ENCODE data around the gene RPEL1. TPM values are rescaled to one million over a fixed set of nuclear protein-coding genes. Genes with fewer than 3 reads are reported as not detected.
A peak's percentile ranks its signal among the peaks of the same experiment; 100 is the strongest.
"Not testable (repeated sequence)": the region's sequence is repeated elsewhere in the genome, so short reads cannot be mapped to it uniquely, and the experiment has no call there.

Gene RPEL1
- polyA plus RNA-seq, 1 experiment: 0.15 TPM

DNA sequence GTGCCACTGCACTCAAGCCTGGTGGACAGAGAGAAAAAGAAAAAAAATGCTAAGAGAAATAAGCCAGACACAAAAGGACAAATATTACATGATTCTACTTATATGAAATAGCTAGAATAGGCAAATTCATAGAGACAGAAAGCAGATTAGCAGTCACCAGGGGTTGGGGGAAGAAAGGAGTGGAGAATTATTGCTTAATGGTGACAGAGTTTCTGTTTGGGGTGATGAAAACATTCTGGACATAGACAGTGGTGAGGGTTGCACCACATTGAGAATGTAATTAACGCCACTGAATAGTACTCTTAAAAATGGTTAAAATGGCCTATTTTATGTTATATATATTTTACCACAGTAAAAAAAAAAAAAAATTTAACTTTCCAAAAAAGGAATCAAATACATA, 46.2 kb upstream of the RPEL1 start:
- TF ChIP-seq, protein P1, sequence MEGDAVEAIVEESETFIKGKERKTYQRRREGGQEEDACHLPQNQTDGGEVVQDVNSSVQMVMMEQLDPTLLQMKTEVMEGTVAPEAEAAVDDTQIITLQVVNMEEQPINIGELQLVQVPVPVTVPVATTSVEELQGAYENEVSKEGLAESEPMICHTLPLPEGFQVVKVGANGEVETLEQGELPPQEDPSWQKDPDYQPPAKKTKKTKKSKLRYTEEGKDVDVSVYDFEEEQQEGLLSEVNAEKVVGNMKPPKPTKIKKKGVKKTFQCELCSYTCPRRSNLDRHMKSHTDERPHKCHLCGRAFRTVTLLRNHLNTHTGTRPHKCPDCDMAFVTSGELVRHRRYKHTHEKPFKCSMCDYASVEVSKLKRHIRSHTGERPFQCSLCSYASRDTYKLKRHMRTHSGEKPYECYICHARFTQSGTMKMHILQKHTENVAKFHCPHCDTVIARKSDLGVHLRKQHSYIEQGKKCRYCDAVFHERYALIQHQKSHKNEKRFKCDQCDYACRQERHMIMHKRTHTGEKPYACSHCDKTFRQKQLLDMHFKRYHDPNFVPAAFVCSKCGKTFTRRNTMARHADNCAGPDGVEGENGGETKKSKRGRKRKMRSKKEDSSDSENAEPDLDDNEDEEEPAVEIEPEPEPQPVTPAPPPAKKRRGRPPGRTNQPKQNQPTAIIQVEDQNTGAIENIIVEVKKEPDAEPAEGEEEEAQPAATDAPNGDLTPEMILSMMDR (IDR thresholded peaks at IDR 0.05; ENCODE audit: low read depth, low read length): no peak
- CTCF ChIA-PET: no interaction called here

DNA sequence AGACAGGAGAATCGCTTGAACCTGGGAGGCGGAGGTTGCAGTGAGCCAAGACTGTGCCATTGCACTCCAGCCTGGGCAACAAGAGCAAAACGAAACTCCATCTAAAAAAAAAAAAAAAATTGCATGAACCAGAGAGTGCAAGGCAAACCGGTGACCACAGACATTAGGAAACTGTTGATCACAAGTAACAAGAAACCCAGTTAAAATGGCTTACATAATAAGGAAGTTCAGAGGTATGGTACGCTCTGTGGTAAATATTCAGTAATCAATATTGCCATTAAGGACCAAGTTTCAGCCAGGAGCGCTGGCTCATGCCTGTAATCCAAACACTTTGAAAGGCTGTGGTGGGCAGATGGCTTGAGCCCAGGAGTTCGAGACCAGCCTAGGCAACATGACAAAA, 43.4 kb upstream of the RPEL1 start:
- Histone ChIP-seq H3K9me3 (ENCODE audit: control insufficient read depth, insufficient read depth, low read length) (no peaks in the 10 kb centered on the region), H3K4me3 (ENCODE audit: low read depth, low read length) (no peak overlapping the region), H3K27ac (ENCODE audit: low read depth, low read length) (no peak overlapping the region), H3K27me3 (ENCODE audit: control insufficient read depth, insufficient read depth, low read length) (peaks cover 3% of the 10 kb centered on the region)
- DNase-seq (ENCODE audit: low read depth, low spot score): no peak
- POLR2A ChIA-PET: no interaction called here
- CTCF ChIA-PET: no interaction called here
- TF ChIP-seq, protein P1 (IDR thresholded peaks at IDR 0.05; ENCODE audit: low read depth, low read length): no peak

More for the DNA sequence above, 46.2 kb upstream of the RPEL1 start:
- H3K4me3 ChIP-seq (ENCODE audit: low read depth, low read length): no peak overlapping the region
- no peak for DNase-seq (ENCODE audit: low read depth, low spot score)
- no peak overlapping the region for H3K27ac ChIP-seq (ENCODE audit: low read depth, low read length)
- H3K9me3 ChIP-seq (ENCODE audit: control insufficient read depth, insufficient read depth, low read length): no peaks in the 10 kb centered on the region
- no peaks in the 10 kb centered on the region for H3K27me3 ChIP-seq (ENCODE audit: control insufficient read depth, insufficient read depth, low read length)
- POLR2A ChIA-PET: no interaction called here

DNA sequence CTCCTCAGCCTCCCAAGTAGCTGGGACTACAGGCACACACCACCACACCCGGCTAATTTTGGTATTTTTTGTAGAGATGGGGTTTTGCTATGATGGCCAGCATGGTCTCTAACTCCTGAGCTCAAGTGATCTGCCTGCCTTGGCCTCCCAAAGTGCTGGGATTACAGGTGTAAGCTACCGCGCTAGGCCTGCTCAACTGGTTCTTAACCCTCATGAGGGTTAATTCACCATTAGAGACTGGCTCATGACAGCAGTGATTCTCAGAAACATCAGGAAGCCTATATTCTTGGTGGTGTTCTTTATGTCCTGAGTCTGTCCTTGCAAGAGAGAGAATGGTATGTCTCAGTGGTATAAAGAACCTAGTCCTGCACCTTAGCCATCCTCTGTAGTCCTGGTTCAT, 42.2 kb upstream of the RPEL1 start:
- POLR2A ChIA-PET: no interaction called here
- Histone ChIP-seq H3K9me3 (ENCODE audit: control insufficient read depth, insufficient read depth, low read length) (no peaks in the 10 kb centered on the region; the same call in 1 of the 2 replicates), H3K27me3 (ENCODE audit: control insufficient read depth, insufficient read depth, low read length) (peaks cover 3% of the 10 kb centered on the region), H3K27ac (ENCODE audit: low read depth, low read length) (no peak overlapping the region), H3K4me3 (ENCODE audit: low read depth, low read length) (no peak overlapping the region)
- TF ChIP-seq, protein P1 (IDR thresholded peaks at IDR 0.05; ENCODE audit: low read depth, low read length): no peak
- DNase-seq (ENCODE audit: low read depth, low spot score): no peak
- CTCF ChIA-PET: interaction anchor here (1.1 kb wide), 1 partner anchor 41 kb away, joined by 5 read pairs; no protein-coding TSS in a partner anchor

DNA sequence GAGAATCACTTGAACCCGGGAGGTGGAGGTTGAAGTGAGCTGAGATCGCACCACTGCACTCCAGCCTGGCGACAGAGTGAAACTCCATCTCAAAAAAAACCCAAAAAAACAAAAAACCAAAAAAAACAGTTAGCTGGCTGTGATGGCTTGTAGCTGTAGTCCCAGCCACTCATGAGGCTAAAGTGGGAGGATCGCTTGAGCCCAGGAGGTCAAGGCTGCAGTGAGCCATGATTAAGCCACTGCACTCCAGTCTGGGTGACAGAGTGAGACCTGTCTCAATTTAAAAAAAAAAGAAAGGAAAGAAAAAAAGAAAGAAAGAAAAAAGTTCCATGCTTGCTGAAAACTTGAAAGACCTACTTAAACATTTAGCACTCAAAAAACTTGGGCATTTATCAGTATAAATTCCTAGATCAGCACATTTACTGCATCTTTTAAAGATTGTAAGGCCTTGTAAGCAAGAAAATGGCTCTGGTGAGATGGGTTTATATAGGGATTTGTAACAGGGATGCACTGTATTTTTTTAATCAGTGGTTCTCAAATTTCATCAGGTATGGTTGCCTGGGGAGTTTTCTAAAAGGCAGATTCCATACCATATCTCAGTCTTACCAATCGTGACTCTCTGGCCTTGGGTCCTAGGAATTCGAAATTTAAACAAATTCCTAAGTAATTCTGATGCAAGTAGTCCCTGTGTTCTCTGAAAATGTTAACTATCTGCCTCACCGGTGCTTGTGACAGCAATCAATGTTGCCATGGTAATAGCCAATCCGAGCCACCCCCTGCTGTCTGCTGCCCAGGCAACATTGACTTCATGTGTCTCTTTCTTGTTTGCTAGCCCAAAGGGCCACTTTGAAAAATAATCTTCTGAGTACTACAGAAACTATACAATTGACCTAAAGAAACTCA, 41.1 kb upstream of the RPEL1 start:
- TF ChIP-seq, protein P1 (IDR thresholded peaks at IDR 0.05; ENCODE audit: low read depth, low read length): no peak
- H3K9me3 ChIP-seq (ENCODE audit: control insufficient read depth, insufficient read depth, low read length): peaks cover under 1% of the 10 kb centered on the region; the same call in 1 of the 2 replicates
- DNase-seq (ENCODE audit: low read depth, low spot score): peak; percentile 10
- no peak overlapping the region for H3K27ac ChIP-seq (ENCODE audit: low read depth, low read length)
- ChIA-PET CTCF (interaction anchor here (0.8 to 1.1 kb wide), 2 partner anchors 40 to 61 kb away, joined by 3 to 5 read pairs; no protein-coding TSS in a partner anchor), POLR2A (no interaction called here)
- no peak overlapping the region for H3K4me3 ChIP-seq (ENCODE audit: low read depth, low read length)
- H3K27me3 ChIP-seq (ENCODE audit: control insufficient read depth, insufficient read depth, low read length): peaks cover 3% of the 10 kb centered on the region

DNA sequence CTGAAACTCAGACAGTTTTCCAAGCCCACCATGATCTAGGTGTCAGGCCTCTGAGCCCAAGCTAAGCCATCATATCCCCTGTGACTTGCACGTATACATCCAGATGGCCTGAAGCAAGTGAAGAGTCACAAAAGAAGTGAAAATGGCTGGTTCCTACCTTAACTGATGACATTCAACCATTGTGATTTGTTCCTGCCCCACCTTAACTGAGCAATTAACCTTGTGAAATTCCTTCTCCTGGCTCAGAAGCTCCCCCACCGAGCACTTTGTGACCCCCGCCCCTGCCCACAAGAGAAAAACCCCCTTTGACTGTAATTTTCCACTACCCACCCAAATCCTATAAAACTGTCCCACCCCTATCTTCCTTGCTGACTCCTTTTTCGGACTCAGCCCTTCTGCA, 40.3 kb upstream of the RPEL1 start:
- DNase-seq (ENCODE audit: low read depth, low spot score); H3K9me3 ChIP-seq (ENCODE audit: control insufficient read depth, insufficient read depth, low read length); POLR2A ChIA-PET; CTCF ChIA-PET; H3K27me3 ChIP-seq (ENCODE audit: control insufficient read depth, insufficient read depth, low read length); H3K4me3 ChIP-seq (ENCODE audit: low read depth, low read length); H3K27ac ChIP-seq (ENCODE audit: low read depth, low read length): not testable (repeated sequence)

DNA sequence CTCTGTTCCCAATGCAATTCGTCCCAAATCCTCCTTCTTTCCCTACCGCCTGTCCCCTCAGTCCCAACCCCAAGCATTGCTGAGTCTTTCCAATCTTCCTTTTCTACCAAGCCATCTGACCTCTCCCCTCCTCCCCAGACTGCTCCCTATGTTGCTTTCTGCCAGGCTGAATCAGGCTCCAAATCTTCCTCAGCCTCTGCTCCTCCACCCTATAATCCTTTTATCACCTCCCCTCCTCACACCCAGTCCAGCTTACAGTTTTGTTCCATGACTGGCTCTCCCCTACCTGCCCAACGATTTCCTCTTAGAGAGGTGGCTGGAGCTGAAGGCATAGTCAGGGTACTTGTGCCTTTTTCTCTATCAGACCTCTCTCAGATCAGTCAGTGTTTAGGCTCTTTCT, 39.0 kb upstream of the RPEL1 start:
- H3K4me3 ChIP-seq (ENCODE audit: low read depth, low read length); DNase-seq (ENCODE audit: low read depth, low spot score); POLR2A ChIA-PET; CTCF ChIA-PET; H3K27me3 ChIP-seq (ENCODE audit: control insufficient read depth, insufficient read depth, low read length); H3K9me3 ChIP-seq (ENCODE audit: control insufficient read depth, insufficient read depth, low read length); H3K27ac ChIP-seq (ENCODE audit: low read depth, low read length): not testable (repeated sequence)

Data from AG04450 (cell line).